IPS-18a (cell line): Measurements from ENCODE around the gene FSIP1.

Experiments used
- H3K27ac ChIP-seq: one replicate; pipeline ENCODE4 v1.5.1; 2013; ENCODE audit warnings: low read length
- H3K27me3 ChIP-seq: one replicate; pipeline ENCODE4 v1.6.1; 2013; ENCODE audit warnings: mild to moderate bottlenecking, low read length; ENCODE audit not compliant: control insufficient read depth, insufficient read depth
- H3K36me3 ChIP-seq: one replicate; pipeline ENCODE4 v1.6.1; 2013; ENCODE audit warnings: low read depth, low read length; ENCODE audit not compliant: control insufficient read depth
- H3K4me1 ChIP-seq: one replicate; pipeline ENCODE4 v1.6.1; 2013; ENCODE audit warnings: low read depth, low read length; ENCODE audit not compliant: control insufficient read depth
- H3K4me3 ChIP-seq: one replicate; pipeline ENCODE4 v1.5.1; 2013; ENCODE audit warnings: low read length
- H3K9ac ChIP-seq: one replicate; pipeline ENCODE4 v1.6.1; 2013; ENCODE audit warnings: mild to moderate bottlenecking, low read length, moderate library complexity
- H3K9me3 ChIP-seq: one replicate; pipeline ENCODE4 v1.6.1; 2013; ENCODE audit warnings: low read depth, low read length; ENCODE audit not compliant: control insufficient read depth

Gene FSIP1

DNA sequence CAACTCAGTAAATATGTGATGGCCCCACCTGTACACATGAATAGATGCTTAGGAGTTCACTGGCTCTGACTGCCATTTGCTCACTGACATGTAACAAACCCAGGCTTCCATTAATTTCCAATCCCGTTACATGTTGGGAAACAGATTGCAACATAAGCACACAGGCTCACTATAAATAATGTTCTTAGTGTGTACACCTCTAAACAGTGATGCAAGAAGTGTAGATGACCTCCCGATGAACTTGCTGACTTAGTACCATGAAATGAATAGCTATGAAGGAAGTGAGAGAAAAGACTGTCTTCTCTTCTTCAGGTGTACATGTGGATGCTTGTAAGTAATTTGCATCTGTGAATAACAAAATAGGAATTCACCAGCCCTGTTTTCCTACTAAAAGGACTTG is 21.4 kb upstream of the FSIP1 start:
- Histone ChIP-seq H3K9ac (no peak overlapping the region), H3K27me3 (no peaks in the 10 kb centered on the region), H3K4me1 (peaks cover 15% of the 10 kb centered on the region), H3K36me3 (peaks cover 36% of the 10 kb centered on the region), H3K27ac (no peak overlapping the region), H3K9me3 (no peaks in the 10 kb centered on the region), H3K4me3 (no peak overlapping the region)

GRCh38 chr15:39803016-39803415 is 20.4 kb upstream of the FSIP1 start:
- Histone ChIP-seq H3K27me3 (no peaks in the 10 kb centered on the region), H3K4me1 (peaks cover 5% of the 10 kb centered on the region), H3K9ac (no peak overlapping the region), H3K4me3 (no peak overlapping the region), H3K27ac (no peak overlapping the region), H3K36me3 (peaks cover 43% of the 10 kb centered on the region), H3K9me3 (no peaks in the 10 kb centered on the region)

GRCh38 chr15:39801641-39802309 is 19.1 kb upstream of the FSIP1 start:
- Histone ChIP-seq H3K27me3 (no peaks in the 10 kb centered on the region), H3K27ac (no peak overlapping the region), H3K9ac (no peak overlapping the region), H3K4me3 (no peak overlapping the region), H3K4me1 (no peaks in the 10 kb centered on the region), H3K36me3 (peaks cover 41% of the 10 kb centered on the region), H3K9me3 (no peaks in the 10 kb centered on the region)

DNA sequence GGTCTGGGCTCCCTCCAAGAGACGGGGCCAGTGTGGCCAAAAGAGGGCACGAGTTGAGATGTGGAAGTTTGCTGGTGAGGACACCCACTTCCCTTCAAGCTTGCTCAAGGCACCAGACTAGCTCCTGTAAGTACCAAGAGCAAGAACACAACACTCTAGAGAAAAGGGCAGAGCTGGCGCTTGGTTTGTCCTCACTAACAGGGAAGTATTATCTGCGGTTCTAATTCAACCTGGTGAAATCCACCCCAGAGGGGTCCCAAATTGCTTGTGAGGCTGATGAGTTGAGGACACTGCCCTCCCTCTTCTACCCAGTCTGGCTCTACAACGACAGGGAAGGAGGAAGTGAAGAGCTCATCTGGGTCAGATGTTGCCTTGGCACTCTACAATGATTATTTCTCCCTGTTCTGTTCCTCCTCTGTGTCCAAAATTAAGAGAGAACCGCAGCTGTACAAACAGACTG is 16.9 kb upstream of the FSIP1 start:
- no peaks in the 10 kb centered on the region for H3K9me3 ChIP-seq
- H3K4me3 ChIP-seq, result no peak overlapping the region
- H3K9ac ChIP-seq, result no peak overlapping the region
- H3K4me1 ChIP-seq, result no peaks in the 10 kb centered on the region
- no peak overlapping the region for H3K27ac ChIP-seq
- H3K27me3 ChIP-seq, result no peaks in the 10 kb centered on the region
- peaks cover 34% of the 10 kb centered on the region for H3K36me3 ChIP-seq

DNA sequence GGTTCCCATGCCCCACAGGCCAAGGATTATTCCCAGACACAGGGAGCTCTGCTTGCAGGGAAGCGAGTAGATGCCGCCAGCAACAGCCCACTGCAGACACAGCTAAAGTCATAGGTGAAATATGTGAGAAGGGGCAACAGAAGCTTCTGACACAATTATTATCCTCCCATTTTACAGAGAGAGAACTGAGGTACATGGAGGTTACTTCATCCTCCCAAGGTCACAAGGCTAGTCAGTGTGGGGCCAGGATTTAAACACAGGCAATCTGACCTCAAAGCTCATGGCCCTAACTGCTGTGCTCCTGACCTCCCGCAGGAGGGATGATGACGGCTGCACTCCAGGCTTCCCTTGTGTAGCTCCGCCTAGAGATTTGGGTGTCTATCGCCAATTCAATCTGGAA is 15.7 kb upstream of the FSIP1 start:
- H3K36me3 ChIP-seq, result peaks cover 27% of the 10 kb centered on the region

DNA sequence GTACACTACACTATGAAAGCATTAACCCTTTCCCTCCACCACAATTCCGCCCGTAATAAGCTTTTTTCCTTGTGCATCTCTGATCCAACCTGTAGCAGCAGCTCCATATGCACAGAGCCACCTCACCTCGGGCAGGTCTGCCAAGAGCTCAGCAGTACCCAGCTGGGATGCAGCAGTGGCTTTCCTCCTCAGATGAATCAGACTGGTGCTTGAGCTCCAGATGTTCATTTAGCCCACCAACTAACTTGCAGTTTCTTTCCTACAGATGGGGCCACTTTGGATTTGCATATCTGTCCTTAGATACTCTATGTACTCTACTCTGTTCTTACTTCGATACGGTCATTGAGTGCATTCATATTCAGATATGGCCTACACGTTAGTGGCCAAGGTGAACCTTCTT is 14.8 kb upstream of the FSIP1 start:
- Histone ChIP-seq H3K27me3 (no peaks in the 10 kb centered on the region), H3K4me1 (no peaks in the 10 kb centered on the region), H3K36me3 (peaks cover 27% of the 10 kb centered on the region)

More for the DNA sequence above, 15.7 kb upstream of the FSIP1 start:
- H3K4me1 ChIP-seq, result no peaks in the 10 kb centered on the region
- H3K27me3 ChIP-seq, result no peaks in the 10 kb centered on the region
- no peak overlapping the region for H3K4me3 ChIP-seq
- no peak overlapping the region for H3K9ac ChIP-seq
- H3K9me3 ChIP-seq, result no peaks in the 10 kb centered on the region
- no peak overlapping the region for H3K27ac ChIP-seq

GRCh38 chr15:39796601-39797000 is 14.0 kb upstream of the FSIP1 start:
- no peaks in the 10 kb centered on the region for H3K27me3 ChIP-seq
- H3K27ac ChIP-seq, result no peak overlapping the region
- H3K9ac ChIP-seq, result no peak overlapping the region
- H3K4me3 ChIP-seq, result no peak overlapping the region
- H3K9me3 ChIP-seq, result no peaks in the 10 kb centered on the region
- peaks cover 25% of the 10 kb centered on the region for H3K36me3 ChIP-seq
- no peaks in the 10 kb centered on the region for H3K4me1 ChIP-seq

More for the DNA sequence above, 14.8 kb upstream of the FSIP1 start:
- Histone ChIP-seq H3K27ac (no peak overlapping the region), H3K9me3 (no peaks in the 10 kb centered on the region), H3K9ac (no peak overlapping the region), H3K4me3 (no peak overlapping the region)

DNA sequence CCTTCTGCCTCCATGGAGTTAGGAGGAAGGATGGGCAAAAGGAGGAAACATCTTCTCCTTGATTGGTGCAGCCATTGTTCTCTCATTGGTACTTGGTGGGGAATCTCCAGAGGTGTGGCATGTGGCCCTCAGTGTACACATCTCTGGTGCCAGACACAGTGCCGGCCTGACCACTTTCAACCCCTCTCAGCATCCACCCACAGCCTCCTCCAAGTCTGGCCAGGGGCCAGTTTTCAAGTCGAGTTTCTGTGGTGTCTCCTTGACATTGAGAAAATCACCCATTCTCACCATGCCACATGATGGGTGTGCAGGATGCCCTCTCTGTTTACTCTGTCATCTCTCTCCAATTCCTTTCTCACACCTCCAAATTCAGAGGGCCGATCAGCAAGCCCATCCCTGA is 12.8 kb upstream of the FSIP1 start:
- H3K27me3 ChIP-seq, result no peaks in the 10 kb centered on the region
- no peak overlapping the region for H3K9ac ChIP-seq
- no peak overlapping the region for H3K4me3 ChIP-seq
- no peaks in the 10 kb centered on the region for H3K4me1 ChIP-seq
- peaks cover 14% of the 10 kb centered on the region for H3K36me3 ChIP-seq
- H3K27ac ChIP-seq, result no peak overlapping the region
- H3K9me3 ChIP-seq, result no peaks in the 10 kb centered on the region

DNA sequence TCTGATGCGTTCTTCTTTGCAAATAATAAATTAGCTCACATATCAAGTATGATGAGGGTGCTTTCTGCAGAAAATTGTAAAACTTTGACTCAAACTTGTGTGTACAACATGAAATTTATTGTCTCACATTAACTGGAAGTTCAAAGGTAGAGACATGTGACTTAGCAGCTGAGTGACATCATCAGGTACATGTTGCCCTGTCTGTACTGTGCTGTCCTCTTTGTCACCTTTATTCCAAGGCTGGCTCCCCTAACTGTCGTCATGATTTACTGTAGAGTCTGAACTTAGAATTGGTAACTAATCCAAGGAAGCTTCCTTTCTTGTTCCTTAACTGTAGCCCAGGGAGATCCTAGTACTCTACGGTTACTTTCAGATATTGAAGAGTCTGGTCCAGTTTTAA is 12.3 kb upstream of the FSIP1 start:
- H3K9me3 ChIP-seq, result no peaks in the 10 kb centered on the region
- no peak overlapping the region for H3K27ac ChIP-seq
- no peaks in the 10 kb centered on the region for H3K4me1 ChIP-seq

DNA sequence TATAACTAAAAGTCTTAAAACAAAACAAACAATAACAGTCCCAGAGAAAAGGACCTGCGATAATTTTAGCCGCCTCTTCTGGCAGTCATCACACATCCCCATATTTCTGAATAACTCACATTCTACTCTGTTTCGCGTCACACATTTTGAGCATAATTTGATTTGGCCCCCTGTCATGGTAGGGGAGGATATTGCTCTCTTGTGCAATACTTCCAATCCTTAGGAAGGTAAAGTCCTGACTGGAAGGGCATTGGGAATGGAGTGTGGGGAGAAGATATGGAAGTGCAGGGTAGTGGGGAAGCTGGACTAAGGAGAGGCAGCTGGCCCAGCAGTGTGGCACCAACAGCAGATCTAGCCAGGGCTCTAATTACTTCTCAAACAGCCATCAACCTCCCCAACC is 11.3 kb upstream of the FSIP1 start:
- no peak overlapping the region for H3K9ac ChIP-seq
- H3K4me3 ChIP-seq, result no peak overlapping the region
- no peaks in the 10 kb centered on the region for H3K9me3 ChIP-seq
- peaks cover 8% of the 10 kb centered on the region for H3K4me1 ChIP-seq
- no peaks in the 10 kb centered on the region for H3K27me3 ChIP-seq
- H3K36me3 ChIP-seq, result peaks cover 7% of the 10 kb centered on the region
- no peak overlapping the region for H3K27ac ChIP-seq

More for the DNA sequence above, 12.3 kb upstream of the FSIP1 start:
- no peak overlapping the region for H3K4me3 ChIP-seq
- no peak overlapping the region for H3K9ac ChIP-seq
- H3K27me3 ChIP-seq, result no peaks in the 10 kb centered on the region
- peaks cover 8% of the 10 kb centered on the region for H3K36me3 ChIP-seq

DNA sequence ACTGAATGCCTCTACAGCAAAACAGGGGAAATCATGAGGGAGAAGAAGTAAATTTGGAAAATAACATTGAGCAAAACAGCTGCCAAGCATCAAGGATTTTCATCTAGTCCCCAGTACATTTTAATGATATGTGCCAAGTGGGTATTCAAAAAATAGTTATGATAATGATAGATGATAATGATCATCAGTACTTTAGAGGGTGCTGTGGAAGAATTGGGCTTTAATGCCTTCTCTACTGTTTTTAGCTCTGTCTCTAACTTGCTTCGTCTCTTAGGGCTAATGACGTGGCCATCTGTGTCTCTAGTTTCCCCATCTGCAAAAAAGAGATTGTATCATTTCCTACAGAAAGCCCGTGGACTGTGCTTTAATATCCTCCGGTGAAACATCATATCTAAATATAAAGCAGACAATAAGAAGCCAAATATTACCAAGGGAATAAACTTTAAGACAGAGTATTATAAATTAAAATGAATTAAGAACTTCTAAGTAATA is 10.2 kb upstream of the FSIP1 start:
- H3K4me3 ChIP-seq, result no peak overlapping the region
- H3K27me3 ChIP-seq, result no peaks in the 10 kb centered on the region
- H3K9ac ChIP-seq, result no peak overlapping the region
- H3K36me3 ChIP-seq, result no peaks in the 10 kb centered on the region
- H3K27ac ChIP-seq, result no peak overlapping the region
- H3K9me3 ChIP-seq, result no peaks in the 10 kb centered on the region
- peaks cover 17% of the 10 kb centered on the region for H3K4me1 ChIP-seq
